Effector memory CD4-positive, alpha-beta T cell (primary cell): Measurements from ENCODE around the gene SLC38A6.

Source experiments
- DNase-seq, 3 donors: peaks; one replicate each; pipeline ENCODE4 v3.0.0-alpha.2; 2020
- H3K27ac ChIP-seq: 2 replicates; pipeline ENCODE4 v1.7.0; 2013; ENCODE audit warnings: mild to moderate bottlenecking, low read length, moderate library complexity; ENCODE audit not compliant: insufficient read depth, poor library complexity, severe bottlenecking
- H3K27me3 ChIP-seq: replicated peaks from 2 replicates; pipeline ENCODE4 v1.7.0; 2013; ENCODE audit warnings: mild to moderate bottlenecking, low read length; ENCODE audit not compliant: insufficient read depth, control insufficient read depth, poor library complexity, severe bottlenecking
- H3K36me3 ChIP-seq: 2 replicates; pipeline ENCODE4 v1.7.0; 2013; ENCODE audit warnings: mild to moderate bottlenecking, low read length, moderate library complexity; ENCODE audit not compliant: control insufficient read depth, insufficient read depth
- H3K4me1 ChIP-seq: 2 replicates; pipeline ENCODE4 v1.7.0; 2013; ENCODE audit warnings: low read length, mild to moderate bottlenecking; ENCODE audit not compliant: control insufficient read depth, insufficient read depth, poor library complexity, severe bottlenecking
- H3K4me3 ChIP-seq: 2 replicates; pipeline ENCODE4 v1.7.0; 2013; ENCODE audit warnings: low read length, low read depth, mild to moderate bottlenecking; ENCODE audit not compliant: insufficient read depth, poor library complexity, severe bottlenecking
- H3K9me3 ChIP-seq: 2 replicates; pipeline ENCODE4 v1.7.0; 2013; ENCODE audit warnings: mild to moderate bottlenecking, low read length, moderate library complexity; ENCODE audit not compliant: control insufficient read depth
- total RNA-seq, 3 donors: gene quantifications; one replicate each; lab custom pipeline; 2026; lab: John Stamatoyannopoulos, UW

The SLC38A6 gene
- 4.6 to 6.6 (median 6.5) reads per million in 3 donors for total RNA-seq

DNA sequence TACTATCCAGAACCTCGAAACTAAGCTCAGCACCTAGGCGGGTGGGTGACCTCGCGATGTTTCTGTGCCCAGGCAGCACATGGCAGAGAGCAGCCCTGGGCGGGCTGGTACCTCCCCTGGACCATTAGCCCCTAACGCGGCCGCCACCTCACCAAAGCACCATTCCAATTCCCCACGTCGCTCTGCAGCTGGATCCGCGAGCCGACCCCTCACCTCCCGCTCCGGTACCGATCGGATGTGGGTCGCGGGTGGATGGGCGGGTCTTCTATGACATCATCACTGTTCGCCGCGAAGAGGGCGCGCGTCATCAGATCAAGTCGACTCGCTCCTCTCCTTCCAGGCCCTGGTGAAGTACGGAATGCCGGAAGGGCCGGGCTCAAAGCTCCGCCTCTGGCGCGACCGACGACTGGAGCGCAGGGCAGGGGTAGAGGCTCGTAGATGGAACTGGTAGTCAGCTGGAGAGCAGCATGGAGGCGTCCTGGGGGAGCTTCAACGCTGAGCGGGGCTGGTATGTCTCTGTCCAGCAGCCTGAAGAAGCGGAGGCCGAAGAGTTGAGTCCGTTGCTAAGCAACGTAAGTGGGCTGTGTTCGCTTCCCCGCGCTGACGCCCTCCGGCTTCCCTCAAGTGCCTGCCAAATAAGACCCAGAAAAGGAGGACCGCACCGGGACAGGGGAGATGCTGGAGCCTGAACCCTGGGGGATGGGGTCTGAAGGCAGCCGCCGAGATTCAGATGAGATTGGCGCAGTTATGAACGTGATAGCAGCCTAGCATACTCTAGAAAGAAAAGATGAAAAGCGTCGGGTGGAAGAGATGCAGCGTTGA lies at the start of gene SLC38A6, which contains the start of gene TRMT5:
Gene SLC38A6, plus strand, starts transcription at position 435 of the 822 bp plus-strand sequence. Its CDS starts 33 bp downstream, at position 468.
Gene TRMT5, minus strand, starts transcription at position 269 of the 822 bp plus-strand sequence. Its CDS starts 106 bp downstream, at position 163.
- Histone ChIP-seq H3K36me3 (no peaks in the 10 kb centered on the region), H3K27me3 (no peaks in the 10 kb centered on the region)

DNA sequence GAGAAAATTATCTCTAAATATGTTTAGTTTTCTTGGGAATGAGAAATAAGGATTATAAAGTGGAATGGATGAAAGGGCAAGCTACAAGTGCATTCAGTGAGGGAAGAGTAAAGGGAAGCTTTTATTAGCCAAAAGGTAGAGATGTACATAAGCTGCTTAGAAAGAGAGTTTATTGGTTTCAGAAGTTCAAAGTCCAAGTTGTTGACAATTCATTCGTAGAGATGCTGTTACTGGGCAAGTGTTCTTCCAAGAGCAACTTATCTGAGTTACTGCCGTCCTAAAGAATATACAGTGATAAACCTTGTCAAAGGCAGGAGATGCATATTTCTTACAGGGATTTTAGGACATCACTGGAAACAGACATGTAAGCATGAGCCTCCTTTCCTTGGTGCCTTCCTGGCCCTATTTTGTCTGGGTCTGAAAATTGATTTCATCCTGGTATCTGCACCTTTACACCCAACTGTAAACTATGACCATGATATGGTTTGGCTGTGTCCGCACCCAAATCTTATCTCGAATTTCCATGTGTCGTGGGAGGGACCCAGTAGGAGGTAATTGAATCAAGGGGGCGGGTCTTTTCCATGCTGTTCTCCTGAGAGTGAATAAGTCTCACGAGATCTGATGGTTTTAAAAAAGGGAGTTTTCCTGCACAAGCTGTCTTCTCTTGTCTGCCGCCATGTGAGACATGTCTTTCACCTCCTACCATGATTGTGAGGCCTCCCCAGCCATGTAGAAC lies 47.0 kb upstream of the SLC38A6 start:
- no peak overlapping the region for H3K4me3 ChIP-seq
- H3K9me3 ChIP-seq, result no peaks in the 10 kb centered on the region
- H3K36me3 ChIP-seq, result no peaks in the 10 kb centered on the region
- no peak for DNase-seq
- no peaks in the 10 kb centered on the region for H3K4me1 ChIP-seq
- no peak overlapping the region for H3K27ac ChIP-seq
- no peaks in the 10 kb centered on the region for H3K27me3 ChIP-seq

More for the DNA sequence above, at the start of gene SLC38A6, which contains the start of gene TRMT5:
- peak within 1 kb of the TSS; percentile 84 for H3K27ac ChIP-seq
- DNase-seq, result peak; percentile 79 to 86 (median 85)
- peak within 1 kb of the TSS; percentile 97 for H3K4me3 ChIP-seq
- peaks cover 10% of the 10 kb centered on the region for H3K4me1 ChIP-seq
- H3K9me3 ChIP-seq, result no peaks in the 10 kb centered on the region

DNA sequence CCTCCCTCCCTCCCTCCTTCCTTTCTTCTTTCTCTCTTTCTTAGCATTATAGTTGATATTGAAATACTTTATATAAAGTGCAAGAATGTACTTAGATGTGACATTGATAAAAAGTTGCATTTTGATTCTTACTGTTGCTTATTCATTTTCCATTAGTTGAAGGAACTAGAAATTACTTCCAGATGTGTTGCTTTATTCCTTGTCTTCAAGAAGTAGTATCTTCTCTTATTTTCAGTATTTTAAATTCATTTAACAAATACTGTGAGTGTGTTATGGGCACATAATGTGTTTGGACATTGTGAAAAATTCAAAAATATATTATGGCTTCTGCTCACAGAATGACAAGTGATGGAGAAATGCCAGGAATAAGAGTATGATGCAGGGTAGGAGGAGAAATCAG lies 45.7 kb upstream of the SLC38A6 start:
- no peaks in the 10 kb centered on the region for H3K4me1 ChIP-seq

DNA sequence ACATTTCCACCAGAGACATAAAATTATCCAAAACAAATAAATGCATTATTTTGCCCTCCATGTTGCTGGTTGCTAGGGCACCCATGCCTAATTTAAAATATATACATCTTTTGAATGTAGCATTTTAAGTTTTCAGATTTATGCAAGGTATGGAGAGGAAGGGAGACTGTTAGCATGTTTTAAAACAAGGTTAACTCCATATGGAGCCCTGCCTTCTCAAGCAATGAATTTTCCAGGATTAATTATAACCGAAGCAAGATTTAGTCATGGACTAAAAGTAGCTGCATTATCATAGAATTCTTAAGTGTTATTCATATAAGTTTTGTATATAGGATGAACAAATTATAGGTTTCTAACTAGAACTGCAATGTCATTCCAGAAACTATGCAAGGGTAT lies 37.4 kb upstream of the SLC38A6 start:
- no peaks in the 10 kb centered on the region for H3K9me3 ChIP-seq
- no peak overlapping the region for H3K4me3 ChIP-seq
- DNase-seq, result no peak
- H3K27me3 ChIP-seq, result no peaks in the 10 kb centered on the region
- H3K27ac ChIP-seq, result no peak overlapping the region
- H3K4me1 ChIP-seq, result no peaks in the 10 kb centered on the region
- H3K36me3 ChIP-seq, result no peaks in the 10 kb centered on the region

More for the DNA sequence above, 45.7 kb upstream of the SLC38A6 start:
- Histone ChIP-seq H3K27ac (no peak overlapping the region), H3K36me3 (no peaks in the 10 kb centered on the region), H3K4me3 (no peak overlapping the region), H3K27me3 (no peaks in the 10 kb centered on the region), H3K9me3 (no peaks in the 10 kb centered on the region)
- no peak for DNase-seq

DNA sequence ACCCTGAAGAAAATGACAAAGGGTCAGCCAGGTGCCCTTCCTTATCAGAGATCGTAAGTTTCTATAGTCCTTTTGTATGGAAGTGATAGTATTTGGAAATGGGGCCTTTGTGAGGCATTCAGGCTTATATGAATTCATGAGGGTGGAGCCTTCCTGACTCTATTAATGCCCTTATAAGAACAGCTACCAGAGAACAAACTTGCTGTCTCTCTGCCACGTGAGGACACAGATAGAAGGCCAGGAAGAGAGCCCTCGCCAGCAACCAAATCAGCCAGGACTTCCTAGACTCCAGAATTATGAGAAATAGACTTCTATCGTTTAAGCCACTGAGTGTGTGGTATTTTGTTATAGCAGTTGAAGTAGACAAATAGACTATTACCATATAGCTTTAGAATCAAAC lies 36.8 kb upstream of the SLC38A6 start:
- no peak overlapping the region for H3K27ac ChIP-seq
- DNase-seq, result no peak
- no peaks in the 10 kb centered on the region for H3K27me3 ChIP-seq
- no peaks in the 10 kb centered on the region for H3K36me3 ChIP-seq
- H3K9me3 ChIP-seq, result no peaks in the 10 kb centered on the region
- no peaks in the 10 kb centered on the region for H3K4me1 ChIP-seq
- H3K4me3 ChIP-seq, result no peak overlapping the region

DNA sequence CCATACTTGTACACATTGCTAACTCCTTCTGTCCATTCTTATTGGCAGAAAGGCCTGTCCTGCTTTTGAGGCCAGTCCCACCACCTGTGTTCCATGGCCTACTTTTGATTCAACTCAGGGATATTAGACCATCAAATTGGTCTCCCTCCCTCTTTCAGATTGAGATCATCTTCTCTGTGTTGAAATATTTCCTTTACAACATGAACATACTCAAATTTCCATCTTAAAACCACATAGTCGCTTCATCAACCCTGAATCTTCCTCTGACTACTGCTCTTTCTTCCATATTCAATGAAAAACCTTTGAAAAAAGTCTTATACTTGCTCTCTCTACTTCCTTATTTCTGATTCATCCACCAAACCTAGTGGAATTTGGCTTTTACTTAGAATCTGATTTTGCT lies 35.1 kb upstream of the SLC38A6 start:
- no peaks in the 10 kb centered on the region for H3K9me3 ChIP-seq
- no peaks in the 10 kb centered on the region for H3K4me1 ChIP-seq
- H3K4me3 ChIP-seq, result no peak overlapping the region
- no peaks in the 10 kb centered on the region for H3K36me3 ChIP-seq
- H3K27ac ChIP-seq, result no peak overlapping the region
- DNase-seq, result no peak
- H3K27me3 ChIP-seq, result no peaks in the 10 kb centered on the region

DNA sequence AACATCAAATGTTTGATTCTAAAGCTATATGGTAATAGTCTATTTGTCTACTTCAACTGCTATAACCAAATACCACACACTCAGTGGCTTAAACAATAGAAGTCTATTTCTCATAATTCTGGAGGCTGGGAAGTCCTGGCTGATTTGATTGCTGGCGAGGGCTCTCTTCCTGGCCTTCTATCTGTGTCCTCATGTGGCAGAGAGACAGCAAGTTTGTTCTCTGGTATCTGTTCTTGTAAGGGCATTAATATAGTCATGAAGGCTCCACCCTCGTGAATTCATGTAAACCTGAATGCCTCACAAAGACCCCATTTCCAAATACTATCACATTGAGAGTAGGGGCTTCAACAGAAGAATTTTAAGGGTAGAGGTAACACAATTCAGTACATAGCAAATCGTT lies 34.3 kb upstream of the SLC38A6 start:
- no peaks in the 10 kb centered on the region for H3K36me3 ChIP-seq
- no peak for DNase-seq
- no peaks in the 10 kb centered on the region for H3K9me3 ChIP-seq
- H3K27me3 ChIP-seq, result no peaks in the 10 kb centered on the region
- H3K27ac ChIP-seq, result no peak overlapping the region
- H3K4me1 ChIP-seq, result no peaks in the 10 kb centered on the region
- no peak overlapping the region for H3K4me3 ChIP-seq

DNA sequence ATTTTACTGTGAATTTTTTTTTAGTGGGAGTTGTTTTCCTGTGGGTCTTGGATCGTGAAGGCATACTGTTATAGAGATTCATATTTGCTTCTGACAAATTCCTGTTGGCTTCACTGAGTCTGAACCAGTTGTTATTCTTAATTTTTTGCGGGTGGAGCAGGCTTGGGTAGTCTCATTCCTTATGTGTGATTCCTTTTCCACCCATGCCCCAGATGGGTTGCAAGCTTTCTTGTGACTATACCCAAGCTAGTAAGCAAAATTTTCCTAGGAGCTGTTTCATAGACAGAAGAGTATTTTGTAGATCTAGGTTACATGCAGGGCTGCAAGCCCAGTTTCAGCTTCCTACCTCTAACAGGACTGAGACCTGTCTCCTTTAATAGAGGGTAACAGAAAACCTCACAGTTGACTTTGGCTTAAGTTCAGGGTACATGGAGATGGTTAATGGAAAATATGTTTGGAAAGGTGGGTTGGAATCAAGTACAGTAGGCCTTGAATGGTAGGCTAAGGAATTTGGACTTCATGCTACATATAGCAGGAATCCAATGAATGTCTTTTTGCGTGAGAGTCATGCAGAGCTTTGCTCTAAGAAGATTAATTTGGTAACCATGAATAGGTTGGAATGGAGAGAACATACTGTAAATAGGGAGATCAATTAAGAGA lies 29.1 kb upstream of the SLC38A6 start:
- Histone ChIP-seq H3K27me3 (no peaks in the 10 kb centered on the region), H3K4me3 (no peak overlapping the region), H3K4me1 (no peaks in the 10 kb centered on the region), H3K27ac (no peak overlapping the region), H3K9me3 (peaks cover 4% of the 10 kb centered on the region), H3K36me3 (no peaks in the 10 kb centered on the region)
- DNase-seq, result no peak

DNA sequence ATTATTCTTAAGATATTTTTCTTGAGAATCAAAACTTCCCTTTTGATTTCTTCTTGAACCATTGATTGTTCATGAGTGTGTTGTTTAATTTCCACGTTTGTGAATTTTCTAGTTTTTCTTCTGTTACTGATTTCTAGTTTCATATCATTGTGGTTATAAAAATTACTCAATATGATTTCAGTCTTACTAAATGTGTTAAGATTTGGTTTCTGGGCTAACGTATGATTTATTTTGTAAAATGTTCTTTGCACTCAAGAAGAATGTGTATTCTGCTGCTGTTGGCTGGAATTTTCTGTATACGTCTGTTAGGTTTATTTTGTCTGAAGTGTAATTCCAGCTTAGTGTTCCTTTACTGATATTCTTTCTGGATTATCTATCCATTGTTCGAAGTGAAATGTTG lies 24.8 kb upstream of the SLC38A6 start:
- H3K9me3 ChIP-seq, result peaks cover 9% of the 10 kb centered on the region
- no peak for DNase-seq
- no peaks in the 10 kb centered on the region for H3K36me3 ChIP-seq
- no peaks in the 10 kb centered on the region for H3K4me1 ChIP-seq
- H3K4me3 ChIP-seq, result no peak overlapping the region
- H3K27me3 ChIP-seq, result no peaks in the 10 kb centered on the region
- no peak overlapping the region for H3K27ac ChIP-seq
